A549 treated with AZD2906 at 1 μM for 4 hours (cell line): ENCODE measurements around the gene HTR3E. TPM values are rescaled to one million over a fixed set of nuclear protein-coding genes. Genes with fewer than 3 reads are reported as not detected.

ENCODE experiments used
- total RNA-seq: library from RNA; stranded (reverse); fragments of 200-300 nt; extraction: Qiagen RNA extraction; gene quantifications from 5 replicates; pipeline ENCODE4 v1.2.3, GENCODE V29; 2022

HTR3E gene, protein sequence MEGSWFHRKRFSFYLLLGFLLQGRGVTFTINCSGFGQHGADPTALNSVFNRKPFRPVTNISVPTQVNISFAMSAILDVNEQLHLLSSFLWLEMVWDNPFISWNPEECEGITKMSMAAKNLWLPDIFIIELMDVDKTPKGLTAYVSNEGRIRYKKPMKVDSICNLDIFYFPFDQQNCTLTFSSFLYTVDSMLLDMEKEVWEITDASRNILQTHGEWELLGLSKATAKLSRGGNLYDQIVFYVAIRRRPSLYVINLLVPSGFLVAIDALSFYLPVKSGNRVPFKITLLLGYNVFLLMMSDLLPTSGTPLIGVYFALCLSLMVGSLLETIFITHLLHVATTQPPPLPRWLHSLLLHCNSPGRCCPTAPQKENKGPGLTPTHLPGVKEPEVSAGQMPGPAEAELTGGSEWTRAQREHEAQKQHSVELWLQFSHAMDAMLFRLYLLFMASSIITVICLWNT
- not detected in 5 replicates for total RNA-seq

GRCh38 chr3:184096811-184097383 lies at the start of gene HTR3E:
HTR3E (plus strand) TSS chr3:184097064; CDS start chr3:184097530, 466 bp downstream.

GRCh38 chr3:184052767-184053166 lies 44.1 kb upstream of the HTR3E start, which contains the start of gene HTR3C:
HTR3C (plus strand) TSS chr3:184053047; CDS start chr3:184053081, 34 bp downstream.

GRCh38 chr3:184135149-184135910 lies 38.5 kb downstream of the HTR3E start, which contains the start of gene EIF2B5:
EIF2B5 (plus strand) TSS chr3:184135358; CDS start chr3:184135386, 28 bp downstream.

DNA sequence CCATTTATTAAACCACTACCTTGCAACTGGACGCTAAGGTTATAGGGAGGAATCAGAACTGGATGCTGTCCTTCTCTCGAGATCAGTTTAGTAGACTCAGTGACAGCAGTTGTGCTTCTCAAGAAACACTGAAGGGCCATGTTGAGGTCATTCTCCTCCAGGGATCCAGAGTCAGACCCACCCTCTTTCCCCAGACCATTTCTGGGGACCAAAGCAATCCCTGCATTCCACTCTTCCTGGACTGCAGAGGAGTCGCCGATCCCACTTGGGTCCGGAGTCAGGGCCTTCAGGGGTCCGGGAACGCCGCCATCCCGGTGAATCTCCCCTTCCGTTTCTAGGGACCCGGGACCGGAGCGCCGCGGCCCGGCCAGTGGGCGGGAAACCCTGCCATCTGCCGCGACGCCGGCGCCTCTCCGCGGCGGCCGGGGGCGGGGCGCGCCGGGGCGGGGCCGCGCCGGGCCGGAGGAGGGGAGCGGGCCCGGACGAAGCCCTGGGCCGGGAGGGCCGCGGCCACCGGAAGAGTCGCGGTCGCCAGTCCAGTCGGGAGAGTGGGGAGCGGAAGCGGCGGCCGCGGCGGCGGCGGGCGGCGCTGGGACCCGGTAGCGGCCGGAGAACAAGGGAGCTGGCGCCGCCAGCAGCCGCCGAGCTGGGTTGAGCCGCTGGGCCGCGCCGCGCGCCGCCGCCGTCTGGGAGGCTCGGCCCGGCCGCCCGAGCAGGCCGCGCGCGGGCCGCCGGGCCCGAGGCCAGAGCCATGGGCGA lies 58.2 kb downstream of the HTR3E start, which contains the start of gene DVL3:
TSS of gene DVL3 (plus strand) at position 493 of the 759 bp plus-strand sequence. CDS start at position 752, 259 bp downstream.

Other genes with a start within 250 kb of the HTR3E start
- gene PARL, start 212.2 kb upstream of the HTR3E start, total RNA-seq, result 60.4 to 67.0 TPM (median 65.4 TPM) in 5 replicates
- gene ABCC5, start 79.2 kb upstream of the HTR3E start, total RNA-seq, result 13.6 to 17.5 TPM (median 14.5 TPM) in 5 replicates
- not detected in 5 replicates for gene HTR3D, start 65.3 kb upstream of the HTR3E start, total RNA-seq
- not detected in 5 replicates for gene HTR3C, start 44.0 kb upstream of the HTR3E start, total RNA-seq
- gene EIF2B5, start 38.3 kb downstream of the HTR3E start, total RNA-seq, result 26.0 to 28.5 TPM (median 26.6 TPM) in 5 replicates
- gene DVL3, start 58.3 kb downstream of the HTR3E start, total RNA-seq, result 18.1 to 27.6 TPM (median 23.0 TPM) in 5 replicates
- 297 to 312 TPM (median 301 TPM) in 5 replicates for gene AP2M1, start 77.8 kb downstream of the HTR3E start, total RNA-seq
- gene ABCF3, start 89.1 kb downstream of the HTR3E start, total RNA-seq, result 33.1 to 36.6 TPM (median 33.7 TPM) in 5 replicates
- 0.29 to 0.55 TPM (median 0.36 TPM) in 5 replicates for gene VWA5B2, start 132.5 kb downstream of the HTR3E start, total RNA-seq
- 56.4 to 80.3 TPM (median 74.4 TPM) in 5 replicates for gene ALG3, start 151.9 kb downstream of the HTR3E start, total RNA-seq
- 8.3 to 12.9 TPM (median 11.7 TPM) in 5 replicates for gene EEF1AKMT4, start 152.6 kb downstream of the HTR3E start, total RNA-seq
- 0.69 to 1.8 TPM (median 1.4 TPM) in 5 replicates for gene CAMK2N2, start 164.5 kb downstream of the HTR3E start, total RNA-seq
- not detected in 5 replicates for gene ECE2, start 179.0 kb downstream of the HTR3E start, total RNA-seq
- gene PSMD2, start 202.2 kb downstream of the HTR3E start, total RNA-seq, result 266 to 403 TPM (median 288 TPM) in 5 replicates
- gene EIF4G1, start 217.5 kb downstream of the HTR3E start, total RNA-seq, result 243 to 270 TPM (median 254 TPM) in 5 replicates
- 9.6 to 12.5 TPM (median 11.3 TPM) in 5 replicates for gene FAM131A, start 240.5 kb downstream of the HTR3E start, total RNA-seq